SK-N-MC (cell line): ENCODE data around the gene TTYH2.

Experiments used
- FOXP2 ChIP-seq: optimal IDR thresholded peaks from 2 replicates; pipeline ENCODE3; 2011; ENCODE audit warnings: mild to moderate bottlenecking, moderate library complexity; ENCODE audit not compliant: insufficient read depth; ENCODE audit errors: extremely low read length, control extremely low read depth
- POLR2AphosphoS5 ChIP-seq: IDR thresholded peaks from 2 replicates; pipeline ENCODE4 v1.6.1; 2012; ENCODE audit warnings: mild to moderate bottlenecking, low read depth, low read length, borderline replicate concordance

DNA sequence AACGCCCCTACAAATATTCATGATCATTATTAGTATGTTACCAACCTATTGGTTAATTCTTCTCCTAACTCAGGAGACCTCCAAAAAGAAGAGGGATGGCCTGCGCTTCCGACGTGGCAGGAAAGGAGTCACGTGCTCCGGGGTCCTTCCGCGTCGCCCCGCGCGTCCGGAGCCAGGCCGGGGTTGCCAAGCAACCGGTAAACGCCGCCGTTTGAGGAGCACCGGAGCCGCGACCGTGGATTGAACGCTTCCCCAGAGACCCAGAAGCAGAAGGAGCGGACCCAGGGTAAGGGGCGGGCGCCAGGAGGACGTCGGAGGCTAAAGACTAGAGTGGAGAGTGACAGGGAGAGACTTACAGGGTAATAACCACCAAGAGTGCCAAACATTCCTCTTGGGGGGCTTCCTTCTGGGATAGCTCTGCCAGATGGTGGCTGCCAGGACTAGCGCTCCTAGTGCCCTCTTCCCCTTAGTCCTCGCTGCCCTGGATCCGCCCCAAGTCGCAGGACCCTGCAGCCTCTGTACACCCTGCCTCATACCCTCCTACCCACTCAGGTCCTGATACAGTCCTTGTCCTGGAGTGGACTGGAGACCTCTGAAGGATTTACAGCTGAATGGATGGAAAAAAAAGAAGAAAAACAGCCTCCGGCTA is 60.8 kb downstream of the TTYH2 start, which contains the start of gene DNAI2:
- TF ChIP-seq FOXP2 (no peak), POLR2AphosphoS5 (no peak)
